ENCODE data around the gene PRG2. TPM values are rescaled to one million over a fixed set of nuclear protein-coding genes. Genes with fewer than 3 reads are reported as not detected.

PRG2 gene
- total RNA-seq, 6 donors from 2014 or later = 0.30 to 2.6 (median 1.6) TPM; not detected in 2

DNA sequence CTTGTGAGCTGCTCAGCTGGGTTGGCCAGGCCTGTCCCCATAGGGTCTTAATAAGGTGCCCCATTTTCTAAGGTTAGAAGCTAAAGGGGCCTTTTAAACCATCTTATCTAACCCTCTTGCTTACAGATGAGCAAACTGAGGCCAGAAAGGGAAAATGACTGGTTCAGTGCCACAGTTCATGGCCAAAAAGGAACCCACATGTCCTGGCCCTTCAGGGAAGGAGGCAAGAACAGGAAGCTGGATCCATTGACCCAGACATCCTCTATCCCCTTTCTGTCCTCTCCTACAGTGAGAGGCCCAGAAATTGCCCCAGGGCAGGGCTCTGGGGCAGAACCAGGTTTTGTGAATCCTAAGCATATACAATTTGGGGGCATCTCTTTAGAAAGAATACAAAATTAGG lies 19.5 kb downstream of the PRG2 start:
- no peaks in the 10 kb centered on the region for H3K27me3 ChIP-seq
- H3K27ac ChIP-seq = no peak overlapping the region
- ATAC-seq (ENCODE audit: low FRiP score in 2 of 2) (no peak), DNase-seq (no peak)
- no peaks in the 10 kb centered on the region for H3K36me3 ChIP-seq
- no peaks in the 10 kb centered on the region for H3K9me3 ChIP-seq
- peaks cover 0 to 8% (median 2%) of the 10 kb centered on the region in 4 donors for H3K4me1 ChIP-seq
- TF ChIP-seq POLR2A (IDR thresholded peaks at IDR 0.05) (no peak), EP300 (IDR thresholded peaks at IDR 0.05) (no peak), POLR2AphosphoS5 (IDR thresholded peaks at IDR 0.05) (no peak)
- TF ChIP-seq, protein P1, sequence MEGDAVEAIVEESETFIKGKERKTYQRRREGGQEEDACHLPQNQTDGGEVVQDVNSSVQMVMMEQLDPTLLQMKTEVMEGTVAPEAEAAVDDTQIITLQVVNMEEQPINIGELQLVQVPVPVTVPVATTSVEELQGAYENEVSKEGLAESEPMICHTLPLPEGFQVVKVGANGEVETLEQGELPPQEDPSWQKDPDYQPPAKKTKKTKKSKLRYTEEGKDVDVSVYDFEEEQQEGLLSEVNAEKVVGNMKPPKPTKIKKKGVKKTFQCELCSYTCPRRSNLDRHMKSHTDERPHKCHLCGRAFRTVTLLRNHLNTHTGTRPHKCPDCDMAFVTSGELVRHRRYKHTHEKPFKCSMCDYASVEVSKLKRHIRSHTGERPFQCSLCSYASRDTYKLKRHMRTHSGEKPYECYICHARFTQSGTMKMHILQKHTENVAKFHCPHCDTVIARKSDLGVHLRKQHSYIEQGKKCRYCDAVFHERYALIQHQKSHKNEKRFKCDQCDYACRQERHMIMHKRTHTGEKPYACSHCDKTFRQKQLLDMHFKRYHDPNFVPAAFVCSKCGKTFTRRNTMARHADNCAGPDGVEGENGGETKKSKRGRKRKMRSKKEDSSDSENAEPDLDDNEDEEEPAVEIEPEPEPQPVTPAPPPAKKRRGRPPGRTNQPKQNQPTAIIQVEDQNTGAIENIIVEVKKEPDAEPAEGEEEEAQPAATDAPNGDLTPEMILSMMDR (IDR thresholded peaks at IDR 0.05) = no peak
- no peak overlapping the region for H3K4me3 ChIP-seq

- 94 to 96% methylated on average over 7 of the region's 7 CpGs for WGBS, 2 donors
- no peak for DNase-seq
- H3K9me3 ChIP-seq = no peaks in the 10 kb centered on the region
- H3K27ac ChIP-seq = no peak overlapping the region
- TF ChIP-seq EP300 (IDR thresholded peaks at IDR 0.05) (no peak), POLR2AphosphoS5 (IDR thresholded peaks at IDR 0.05) (no peak), POLR2A (IDR thresholded peaks at IDR 0.05) (no peak)
- TF ChIP-seq, protein P1 (IDR thresholded peaks at IDR 0.05) = no peak
- no peaks in the 10 kb centered on the region for H3K27me3 ChIP-seq
- peaks cover 0 to 8% (median 2%) of the 10 kb centered on the region in 4 donors for H3K4me1 ChIP-seq
- H3K4me3 ChIP-seq = no peak overlapping the region
- H3K36me3 ChIP-seq = no peaks in the 10 kb centered on the region
- ATAC-seq (ENCODE audit: low FRiP score in 2 of 2) = no peak
Observed at GRCh38 chr11:57370251-57370650, 20.2 kb downstream of the PRG2 start.

DNA sequence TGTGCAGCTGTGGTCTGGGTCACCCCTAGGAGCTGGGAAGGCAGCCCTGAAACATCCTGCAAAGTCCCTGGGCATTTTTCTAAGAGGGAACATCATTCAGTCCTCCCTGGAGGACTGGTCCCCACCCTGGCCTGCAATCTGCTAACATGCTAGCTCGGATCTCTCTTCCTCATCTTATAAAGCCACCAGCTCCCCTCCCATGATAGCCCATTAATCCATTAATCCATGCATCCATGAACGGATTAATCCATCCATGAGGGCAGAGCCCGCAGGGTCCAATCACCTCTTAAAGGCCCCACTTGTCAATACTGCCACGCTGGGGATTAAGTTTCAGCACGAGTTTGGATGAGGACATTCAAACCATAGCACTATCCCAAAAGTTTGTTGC lies 21.6 kb downstream of the PRG2 start:
- no peak overlapping the region for H3K4me3 ChIP-seq
- no peak overlapping the region for H3K27ac ChIP-seq
- ATAC-seq (ENCODE audit: low FRiP score in 2 of 2) (no peak), DNase-seq (no peak)
- H3K27me3 ChIP-seq = no peaks in the 10 kb centered on the region
- H3K36me3 ChIP-seq = no peaks in the 10 kb centered on the region
- no peak for TF ChIP-seq POLR2AphosphoS5 (IDR thresholded peaks at IDR 0.05)
- TF ChIP-seq, protein P1 (IDR thresholded peaks at IDR 0.05) = no peak
- TF ChIP-seq POLR2A (IDR thresholded peaks at IDR 0.05) = no peak
- no peak for TF ChIP-seq EP300 (IDR thresholded peaks at IDR 0.05)
- H3K9me3 ChIP-seq = no peaks in the 10 kb centered on the region
- 61 to 63% methylated on average over 5 of the region's 5 CpGs for WGBS, 2 donors
- peaks cover 0 to 8% (median 2%) of the 10 kb centered on the region in 4 donors for H3K4me1 ChIP-seq

GRCh38 chr11:57368106-57368844 lies 22.2 kb downstream of the PRG2 start:
- peak; percentile 58 to 76 for DNase-seq
- no peaks in the 10 kb centered on the region for H3K36me3 ChIP-seq
- H3K27me3 ChIP-seq = no peaks in the 10 kb centered on the region
- no peak overlapping the region for H3K27ac ChIP-seq
- H3K4me1 ChIP-seq = peaks cover 0 to 8% (median 2%) of the 10 kb centered on the region in 4 donors
- no peak overlapping the region for H3K4me3 ChIP-seq
- TF ChIP-seq POLR2AphosphoS5 (IDR thresholded peaks at IDR 0.05) = no peak
- TF ChIP-seq EP300 (IDR thresholded peaks at IDR 0.05) = no peak
- TF ChIP-seq, protein P1 (IDR thresholded peaks at IDR 0.05) = no peak
- no peak for TF ChIP-seq POLR2A (IDR thresholded peaks at IDR 0.05)
- no peaks in the 10 kb centered on the region for H3K9me3 ChIP-seq
- WGBS, 2 donors = 29 to 58% methylated on average over 9 to 16 of the region's 19 CpGs
- peak; percentile 44 to 73 for ATAC-seq (ENCODE audit: low FRiP score in 2 of 2)

Measured in upper lobe of left lung (tissue), 6 donors.